ENCODE results near the gene SEC22A. TPM values are rescaled to one million over a fixed set of nuclear protein-coding genes. Genes with fewer than 3 reads are reported as not detected.
A peak's percentile ranks its signal among the peaks of the same experiment; 100 is the strongest.

Gene SEC22A
- total and polyA plus RNA-seq, 2 of the 13 experiments (the other 11 are each of a cell fraction or from before 2014, with no cell fraction given) = 14.1 to 17.3 TPM

GRCh38 chr3:123169492-123169929 is 32.2 kb upstream of the SEC22A start (continued):
- no peak for TF ChIP-seq ZNF552 (CRISPR knock-in tag; IDR thresholded peaks at IDR 0.05; ENCODE audit: borderline replicate concordance)

GRCh38 chr3:123169930-123170329 is 31.8 kb upstream of the SEC22A start:
- intact Hi-C loops (cut with micrococcal nuclease; ENCODE audit: unreplicated experiment) = no loop called here
- Histone ChIP-seq H3K4me3 (replicated peaks in 1 of 3; ENCODE audit: insufficient read depth in 1 of 3, low read depth in 2 of 3, low read length in 3 of 3) (no peak overlapping the region), H3K36me3 (replicated peaks in 1 of 2; ENCODE audit: control insufficient read depth in 1 of 2, insufficient read depth in 2 of 2, low read length in 2 of 2) (peaks cover 2 to 15% of the 10 kb centered on the region in 2 experiments; a peak in 2 of 5 replicates), H3K4me1 (ENCODE audit: insufficient read depth, low read length) (peaks cover 14% of the 10 kb centered on the region), H2AFZ (ENCODE audit: low read length) (no peak overlapping the region), H3K79me2 (ENCODE audit: insufficient read depth, low read length) (no peaks in the 10 kb centered on the region), H3K9ac (ENCODE audit: insufficient read depth, low read depth, low read length) (no peak overlapping the region), H3K27ac (ENCODE audit: extremely low read length, insufficient read depth, low read length) (no peak overlapping the region), H3K27me3 (ENCODE audit: control insufficient read depth in 1 of 2, insufficient read depth in 2 of 2, low read length in 2 of 2) (no peaks in the 10 kb centered on the region), H4K20me1 (ENCODE audit: insufficient read depth, low read length) (no peaks in the 10 kb centered on the region), H3K4me2 (ENCODE audit: low read depth, low read length) (no peak overlapping the region), H3K9me3 (ENCODE audit: low read length) (no peaks in the 10 kb centered on the region)
- FAIRE-seq = no peak
- peak; percentile 34 for ATAC-seq
- CTCF ChIA-PET (ENCODE audit: low intra/inter-chr PET ratio, low total read pairs) = no interaction called here
- in situ Hi-C loops (cut with HindIII; ENCODE audit: extremely low pct_ligation_motif_present, low pct_unique_long_range_greater_than_20kb) = no loop called here
- DNase-seq (ENCODE audit: low spot score) = no peak
- no TSS peak for BruUV-seq (replicated peaks)
- POLR2A ChIA-PET = no interaction called here
- 54% methylated on average over 2 of the region's 2 CpGs for WGBS (ENCODE audit: low lambda C conversion rate)
- TF ChIP-seq, protein P1, sequence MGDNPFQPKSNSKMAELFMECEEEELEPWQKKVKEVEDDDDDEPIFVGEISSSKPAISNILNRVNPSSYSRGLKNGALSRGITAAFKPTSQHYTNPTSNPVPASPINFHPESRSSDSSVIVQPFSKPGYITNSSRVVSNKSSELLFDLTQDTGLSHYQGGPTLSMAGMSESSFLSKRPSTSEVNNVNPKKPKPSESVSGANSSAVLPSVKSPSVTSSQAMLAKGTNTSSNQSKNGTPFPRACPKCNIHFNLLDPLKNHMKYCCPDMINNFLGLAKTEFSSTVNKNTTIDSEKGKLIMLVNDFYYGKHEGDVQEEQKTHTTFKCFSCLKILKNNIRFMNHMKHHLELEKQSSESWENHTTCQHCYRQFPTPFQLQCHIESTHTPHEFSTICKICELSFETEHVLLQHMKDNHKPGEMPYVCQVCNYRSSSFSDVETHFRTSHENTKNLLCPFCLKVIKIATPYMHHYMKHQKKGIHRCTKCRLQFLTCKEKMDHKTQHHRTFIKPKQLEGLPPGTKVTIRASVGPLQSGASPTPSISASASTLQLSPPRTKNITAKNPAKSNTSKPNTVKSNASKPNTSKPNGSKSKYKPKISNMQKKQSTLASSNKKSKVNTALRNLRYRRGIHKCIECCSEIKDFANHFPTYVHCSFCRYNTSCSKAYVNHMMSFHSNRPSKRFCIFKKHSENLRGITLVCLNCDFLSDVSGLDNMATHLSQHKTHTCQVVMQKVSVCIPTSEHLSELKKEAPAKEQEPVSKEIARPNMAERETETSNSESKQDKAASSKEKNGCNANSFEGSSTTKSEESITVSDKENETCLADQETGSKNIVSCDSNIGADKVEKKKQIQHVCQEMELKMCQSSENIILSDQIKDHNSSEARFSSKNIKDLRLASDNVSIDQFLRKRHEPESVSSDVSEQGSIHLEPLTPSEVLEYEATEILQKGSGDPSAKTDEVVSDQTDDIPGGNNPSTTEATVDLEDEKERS (CRISPR knock-in tag; IDR thresholded peaks at IDR 0.05) = no peak
- no peak for TF ChIP-seq ATF5 (CRISPR knock-in tag; IDR thresholded peaks at IDR 0.05; ENCODE audit: low read depth)
- no peak for TF ChIP-seq TCF12 (IDR thresholded peaks at IDR 0.05)
- TF ChIP-seq TCF12 (CRISPR knock-in tag; IDR thresholded peaks at IDR 0.05) = no peak
- TF ChIP-seq SKI (IDR thresholded peaks at IDR 0.05; ENCODE audit: partially characterized antibody) = no peak
- TF ChIP-seq NR0B2 (CRISPR knock-in tag; IDR thresholded peaks at IDR 0.05) = no peak
- TF ChIP-seq ZNF558 (CRISPR knock-in tag; IDR thresholded peaks at IDR 0.05; ENCODE audit: borderline replicate concordance) = no peak
- TF ChIP-seq TP53 (CRISPR knock-in tag; conservative IDR thresholded peaks at IDR 0.05) = no peak
- TF ChIP-seq, protein P2, sequence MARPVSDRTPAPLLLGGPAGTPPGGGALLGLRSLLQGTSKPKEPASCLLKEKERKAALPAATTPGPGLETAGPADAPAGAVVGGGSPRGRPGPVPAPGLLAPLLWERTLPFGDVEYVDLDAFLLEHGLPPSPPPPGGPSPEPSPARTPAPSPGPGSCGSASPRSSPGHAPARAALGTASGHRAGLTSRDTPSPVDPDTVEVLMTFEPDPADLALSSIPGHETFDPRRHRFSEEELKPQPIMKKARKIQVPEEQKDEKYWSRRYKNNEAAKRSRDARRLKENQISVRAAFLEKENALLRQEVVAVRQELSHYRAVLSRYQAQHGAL (CRISPR knock-in tag; IDR thresholded peaks at IDR 0.05; ENCODE audit: not compliant biosample characterization) = no peak
- TF ChIP-seq ZNF17 (CRISPR knock-in tag; IDR thresholded peaks at IDR 0.05) = no peak
- no peak for TF ChIP-seq ZNF879 (CRISPR knock-in tag; IDR thresholded peaks at IDR 0.05)
- no peak for TF ChIP-seq ONECUT2 (CRISPR knock-in tag; IDR thresholded peaks at IDR 0.05)
- TF ChIP-seq SRSF4 (IDR thresholded peaks at IDR 0.05; ENCODE audit: low read depth, low read length, poor library complexity, severe bottlenecking) = no peak
- no peak for TF ChIP-seq TFAP4 (IDR thresholded peaks at IDR 0.05; ENCODE audit: borderline replicate concordance, low read depth)
- TF ChIP-seq ZNF737 (CRISPR knock-in tag; IDR thresholded peaks at IDR 0.05; ENCODE audit: borderline replicate concordance) = no peak
- TF ChIP-seq ZNF878 (CRISPR knock-in tag; IDR thresholded peaks at IDR 0.05) = no peak
- TF ChIP-seq GTF3A (CRISPR knock-in tag; conservative IDR thresholded peaks at IDR 0.05) = no peak
